ENCODE results near the gene CAVIN3. TPM values are rescaled to one million over a fixed set of nuclear protein-coding genes. Genes with fewer than 3 reads are reported as not detected.

CAVIN3 gene
- total and polyA plus RNA-seq, 9 of the 15 experiments (the other 6 are each of a cell fraction or from before 2014, with no cell fraction given): 0.13 TPM; not detected in 8

DNA sequence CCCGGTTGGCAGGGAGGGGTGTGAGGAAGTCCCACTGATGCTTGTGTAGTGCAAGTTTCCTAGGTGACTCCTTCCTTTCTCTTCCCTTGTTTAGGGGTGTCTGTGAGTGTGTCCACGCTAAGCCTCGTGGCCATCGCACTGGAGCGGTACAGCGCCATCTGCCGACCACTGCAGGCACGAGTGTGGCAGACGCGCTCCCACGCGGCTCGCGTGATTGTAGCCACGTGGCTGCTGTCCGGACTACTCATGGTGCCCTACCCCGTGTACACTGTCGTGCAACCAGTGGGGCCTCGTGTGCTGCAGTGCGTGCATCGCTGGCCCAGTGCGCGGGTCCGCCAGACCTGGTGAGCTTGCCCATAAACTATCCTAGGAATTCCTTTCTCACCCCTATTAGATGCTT lies 50.3 kb downstream of the CAVIN3 start (continued):
- TF ChIP-seq, protein P1, sequence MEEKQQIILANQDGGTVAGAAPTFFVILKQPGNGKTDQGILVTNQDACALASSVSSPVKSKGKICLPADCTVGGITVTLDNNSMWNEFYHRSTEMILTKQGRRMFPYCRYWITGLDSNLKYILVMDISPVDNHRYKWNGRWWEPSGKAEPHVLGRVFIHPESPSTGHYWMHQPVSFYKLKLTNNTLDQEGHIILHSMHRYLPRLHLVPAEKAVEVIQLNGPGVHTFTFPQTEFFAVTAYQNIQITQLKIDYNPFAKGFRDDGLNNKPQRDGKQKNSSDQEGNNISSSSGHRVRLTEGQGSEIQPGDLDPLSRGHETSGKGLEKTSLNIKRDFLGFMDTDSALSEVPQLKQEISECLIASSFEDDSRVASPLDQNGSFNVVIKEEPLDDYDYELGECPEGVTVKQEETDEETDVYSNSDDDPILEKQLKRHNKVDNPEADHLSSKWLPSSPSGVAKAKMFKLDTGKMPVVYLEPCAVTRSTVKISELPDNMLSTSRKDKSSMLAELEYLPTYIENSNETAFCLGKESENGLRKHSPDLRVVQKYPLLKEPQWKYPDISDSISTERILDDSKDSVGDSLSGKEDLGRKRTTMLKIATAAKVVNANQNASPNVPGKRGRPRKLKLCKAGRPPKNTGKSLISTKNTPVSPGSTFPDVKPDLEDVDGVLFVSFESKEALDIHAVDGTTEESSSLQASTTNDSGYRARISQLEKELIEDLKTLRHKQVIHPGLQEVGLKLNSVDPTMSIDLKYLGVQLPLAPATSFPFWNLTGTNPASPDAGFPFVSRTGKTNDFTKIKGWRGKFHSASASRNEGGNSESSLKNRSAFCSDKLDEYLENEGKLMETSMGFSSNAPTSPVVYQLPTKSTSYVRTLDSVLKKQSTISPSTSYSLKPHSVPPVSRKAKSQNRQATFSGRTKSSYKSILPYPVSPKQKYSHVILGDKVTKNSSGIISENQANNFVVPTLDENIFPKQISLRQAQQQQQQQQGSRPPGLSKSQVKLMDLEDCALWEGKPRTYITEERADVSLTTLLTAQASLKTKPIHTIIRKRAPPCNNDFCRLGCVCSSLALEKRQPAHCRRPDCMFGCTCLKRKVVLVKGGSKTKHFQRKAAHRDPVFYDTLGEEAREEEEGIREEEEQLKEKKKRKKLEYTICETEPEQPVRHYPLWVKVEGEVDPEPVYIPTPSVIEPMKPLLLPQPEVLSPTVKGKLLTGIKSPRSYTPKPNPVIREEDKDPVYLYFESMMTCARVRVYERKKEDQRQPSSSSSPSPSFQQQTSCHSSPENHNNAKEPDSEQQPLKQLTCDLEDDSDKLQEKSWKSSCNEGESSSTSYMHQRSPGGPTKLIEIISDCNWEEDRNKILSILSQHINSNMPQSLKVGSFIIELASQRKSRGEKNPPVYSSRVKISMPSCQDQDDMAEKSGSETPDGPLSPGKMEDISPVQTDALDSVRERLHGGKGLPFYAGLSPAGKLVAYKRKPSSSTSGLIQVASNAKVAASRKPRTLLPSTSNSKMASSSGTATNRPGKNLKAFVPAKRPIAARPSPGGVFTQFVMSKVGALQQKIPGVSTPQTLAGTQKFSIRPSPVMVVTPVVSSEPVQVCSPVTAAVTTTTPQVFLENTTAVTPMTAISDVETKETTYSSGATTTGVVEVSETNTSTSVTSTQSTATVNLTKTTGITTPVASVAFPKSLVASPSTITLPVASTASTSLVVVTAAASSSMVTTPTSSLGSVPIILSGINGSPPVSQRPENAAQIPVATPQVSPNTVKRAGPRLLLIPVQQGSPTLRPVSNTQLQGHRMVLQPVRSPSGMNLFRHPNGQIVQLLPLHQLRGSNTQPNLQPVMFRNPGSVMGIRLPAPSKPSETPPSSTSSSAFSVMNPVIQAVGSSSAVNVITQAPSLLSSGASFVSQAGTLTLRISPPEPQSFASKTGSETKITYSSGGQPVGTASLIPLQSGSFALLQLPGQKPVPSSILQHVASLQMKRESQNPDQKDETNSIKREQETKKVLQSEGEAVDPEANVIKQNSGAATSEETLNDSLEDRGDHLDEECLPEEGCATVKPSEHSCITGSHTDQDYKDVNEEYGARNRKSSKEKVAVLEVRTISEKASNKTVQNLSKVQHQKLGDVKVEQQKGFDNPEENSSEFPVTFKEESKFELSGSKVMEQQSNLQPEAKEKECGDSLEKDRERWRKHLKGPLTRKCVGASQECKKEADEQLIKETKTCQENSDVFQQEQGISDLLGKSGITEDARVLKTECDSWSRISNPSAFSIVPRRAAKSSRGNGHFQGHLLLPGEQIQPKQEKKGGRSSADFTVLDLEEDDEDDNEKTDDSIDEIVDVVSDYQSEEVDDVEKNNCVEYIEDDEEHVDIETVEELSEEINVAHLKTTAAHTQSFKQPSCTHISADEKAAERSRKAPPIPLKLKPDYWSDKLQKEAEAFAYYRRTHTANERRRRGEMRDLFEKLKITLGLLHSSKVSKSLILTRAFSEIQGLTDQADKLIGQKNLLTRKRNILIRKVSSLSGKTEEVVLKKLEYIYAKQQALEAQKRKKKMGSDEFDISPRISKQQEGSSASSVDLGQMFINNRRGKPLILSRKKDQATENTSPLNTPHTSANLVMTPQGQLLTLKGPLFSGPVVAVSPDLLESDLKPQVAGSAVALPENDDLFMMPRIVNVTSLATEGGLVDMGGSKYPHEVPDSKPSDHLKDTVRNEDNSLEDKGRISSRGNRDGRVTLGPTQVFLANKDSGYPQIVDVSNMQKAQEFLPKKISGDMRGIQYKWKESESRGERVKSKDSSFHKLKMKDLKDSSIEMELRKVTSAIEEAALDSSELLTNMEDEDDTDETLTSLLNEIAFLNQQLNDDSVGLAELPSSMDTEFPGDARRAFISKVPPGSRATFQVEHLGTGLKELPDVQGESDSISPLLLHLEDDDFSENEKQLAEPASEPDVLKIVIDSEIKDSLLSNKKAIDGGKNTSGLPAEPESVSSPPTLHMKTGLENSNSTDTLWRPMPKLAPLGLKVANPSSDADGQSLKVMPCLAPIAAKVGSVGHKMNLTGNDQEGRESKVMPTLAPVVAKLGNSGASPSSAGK (IDR thresholded peaks at IDR 0.05): peak; percentile 92
- TF ChIP-seq HDGF (IDR thresholded peaks at IDR 0.05) (no peak), SMARCA4 (IDR thresholded peaks at IDR 0.05) (no peak), HDAC6 (IDR thresholded peaks at IDR 0.05; ENCODE audit: low read depth, low read length) (no peak), CREM (IDR thresholded peaks at IDR 0.05; ENCODE audit: low read depth) (peak; percentile 49), POLR3G (IDR thresholded peaks at IDR 0.05; ENCODE audit: extremely low read depth, insufficient read length, insufficient replicate concordance) (no peak), HMG20A (CRISPR knock-in tag; conservative IDR thresholded peaks at IDR 0.05) (no peak), RUNX1 (IDR thresholded peaks at IDR 0.05; ENCODE audit: low read depth) (no peak), ZNF184 (CRISPR knock-in tag; IDR thresholded peaks at IDR 0.05) (no peak), BHLHE40 (IDR thresholded peaks at IDR 0.05; ENCODE audit: low read length) (peak; percentile 87), ZSCAN32 (CRISPR knock-in tag; IDR thresholded peaks at IDR 0.05) (no peak), EP400 (IDR thresholded peaks at IDR 0.05) (peak; percentile 65; the same call in 1 of the 2 replicates), ZNF212 (CRISPR knock-in tag; IDR thresholded peaks at IDR 0.05) (no peak), XRCC5 (IDR thresholded peaks at IDR 0.05; ENCODE audit: low read depth, low read length) (no peak)
- TF ChIP-seq, protein P2, sequence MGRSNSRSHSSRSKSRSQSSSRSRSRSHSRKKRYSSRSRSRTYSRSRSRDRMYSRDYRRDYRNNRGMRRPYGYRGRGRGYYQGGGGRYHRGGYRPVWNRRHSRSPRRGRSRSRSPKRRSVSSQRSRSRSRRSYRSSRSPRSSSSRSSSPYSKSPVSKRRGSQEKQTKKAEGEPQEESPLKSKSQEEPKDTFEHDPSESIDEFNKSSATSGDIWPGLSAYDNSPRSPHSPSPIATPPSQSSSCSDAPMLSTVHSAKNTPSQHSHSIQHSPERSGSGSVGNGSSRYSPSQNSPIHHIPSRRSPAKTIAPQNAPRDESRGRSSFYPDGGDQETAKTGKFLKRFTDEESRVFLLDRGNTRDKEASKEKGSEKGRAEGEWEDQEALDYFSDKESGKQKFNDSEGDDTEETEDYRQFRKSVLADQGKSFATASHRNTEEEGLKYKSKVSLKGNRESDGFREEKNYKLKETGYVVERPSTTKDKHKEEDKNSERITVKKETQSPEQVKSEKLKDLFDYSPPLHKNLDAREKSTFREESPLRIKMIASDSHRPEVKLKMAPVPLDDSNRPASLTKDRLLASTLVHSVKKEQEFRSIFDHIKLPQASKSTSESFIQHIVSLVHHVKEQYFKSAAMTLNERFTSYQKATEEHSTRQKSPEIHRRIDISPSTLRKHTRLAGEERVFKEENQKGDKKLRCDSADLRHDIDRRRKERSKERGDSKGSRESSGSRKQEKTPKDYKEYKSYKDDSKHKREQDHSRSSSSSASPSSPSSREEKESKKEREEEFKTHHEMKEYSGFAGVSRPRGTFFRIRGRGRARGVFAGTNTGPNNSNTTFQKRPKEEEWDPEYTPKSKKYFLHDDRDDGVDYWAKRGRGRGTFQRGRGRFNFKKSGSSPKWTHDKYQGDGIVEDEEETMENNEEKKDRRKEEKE (IDR thresholded peaks at IDR 0.05; ENCODE audit: borderline replicate concordance in 1 of 2, control insufficient read depth in 1 of 2, low read depth in 2 of 2, low read length in 1 of 2): no peak

All from K562 (cell line).